HFFc6 (cell line): ENCODE measurements around the gene ZNF554. TPM values are rescaled to one million over a fixed set of nuclear protein-coding genes. Genes with fewer than 3 reads are reported as not detected.

Experiments
- DNase-seq: peaks from one replicate; pipeline ENCODE4 v3.0.0-alpha.2; 2018
- H3K27ac Mint-ChIP-seq: 2 replicates; pipeline ENCODE4 v1.8.0; 2020; ENCODE audit warnings: mild to moderate bottlenecking, mixed read lengths
- H3K27me3 Mint-ChIP-seq: 2 replicates; pipeline ENCODE4 v1.8.0; 2021; ENCODE audit warnings: mild to moderate bottlenecking, moderate library complexity, mixed read lengths; ENCODE audit not compliant: insufficient read depth
- H3K36me3 Mint-ChIP-seq: 2 replicates; pipeline ENCODE4 v1.8.0; 2021; ENCODE audit warnings: low read depth, mixed read lengths
- H3K4me1 Mint-ChIP-seq: 2 replicates; pipeline ENCODE4 v1.8.0; 2020; ENCODE audit warnings: low read depth, mixed read lengths
- H3K4me3 Mint-ChIP-seq: 2 replicates; pipeline ENCODE4 v1.8.0; 2020; ENCODE audit warnings: mild to moderate bottlenecking, moderate library complexity, mixed read lengths
- H3K9me3 Mint-ChIP-seq: 2 replicates; pipeline ENCODE4 v1.8.0; 2020; ENCODE audit warnings: mild to moderate bottlenecking, mixed read lengths
- CTCF ChIP-seq: fragments of 200-600 bp; sonication (generic); IDR thresholded peaks from 2 replicates; pipeline ENCODE4 v1.5.0; 2021; ENCODE audit warnings: antibody characterized with exemption, mild to moderate bottlenecking
- total RNA-seq, 6 experiments: library from RNA; stranded (reverse); fragmentation: NEBNext Ultra II Directional; extraction: Animal tissue kit (Norgen Biotek cat#: 25700); gene quantifications; 2 replicates in 1 of 6; 3 replicates in 5 of 6; pipeline ENCODE4 v1.2.3, GENCODE V29; 2021

ZNF554 gene
- total RNA-seq, 6 experiments from 2014 or later, result 1.6 to 2.4 (median 2.2) TPM

GRCh38 chr19:2848616-2849015 is 28.9 kb downstream of the ZNF554 start:
- Mint-ChIP-seq H3K9me3 (peaks cover 76% of the 10 kb centered on the region), H3K27me3 (no peaks in the 10 kb centered on the region), H3K36me3 (peaks cover 73% of the 10 kb centered on the region), H3K4me1 (no peaks in the 10 kb centered on the region), H3K27ac (no peak overlapping the region), H3K4me3 (no peak overlapping the region)
- no peak for DNase-seq
- TF ChIP-seq CTCF, result no peak

GRCh38 chr19:2850256-2850925 is 30.7 kb downstream of the ZNF554 start:
- TF ChIP-seq CTCF, result no peak
- no peak for DNase-seq
- H3K4me1 Mint-ChIP-seq, result no peaks in the 10 kb centered on the region
- peaks cover 87% of the 10 kb centered on the region for H3K9me3 Mint-ChIP-seq
- H3K27ac Mint-ChIP-seq, result no peak overlapping the region
- H3K36me3 Mint-ChIP-seq, result peaks cover 79% of the 10 kb centered on the region
- no peaks in the 10 kb centered on the region for H3K27me3 Mint-ChIP-seq
- no peak overlapping the region for H3K4me3 Mint-ChIP-seq

GRCh38 chr19:2852598-2852997 is 32.9 kb downstream of the ZNF554 start:
- Mint-ChIP-seq H3K4me1 (no peaks in the 10 kb centered on the region), H3K27me3 (no peaks in the 10 kb centered on the region), H3K9me3 (peaks cover 91% of the 10 kb centered on the region), H3K27ac (no peak overlapping the region), H3K36me3 (peaks cover 69% of the 10 kb centered on the region), H3K4me3 (no peak overlapping the region)
- TF ChIP-seq CTCF, result no peak
- DNase-seq, result no peak

GRCh38 chr19:2853015-2853606 is 33.4 kb downstream of the ZNF554 start:
- Mint-ChIP-seq H3K9me3 (peaks cover 94% of the 10 kb centered on the region), H3K4me3 (no peak overlapping the region), H3K27me3 (no peaks in the 10 kb centered on the region), H3K4me1 (no peaks in the 10 kb centered on the region), H3K36me3 (peaks cover 72% of the 10 kb centered on the region), H3K27ac (no peak overlapping the region)
- no peak for DNase-seq
- no peak for TF ChIP-seq CTCF

- H3K27me3 Mint-ChIP-seq, result no peaks in the 10 kb centered on the region
- peaks cover 94% of the 10 kb centered on the region for H3K9me3 Mint-ChIP-seq
- DNase-seq, result no peak
- H3K36me3 Mint-ChIP-seq, result peaks cover 74% of the 10 kb centered on the region
- H3K4me3 Mint-ChIP-seq, result no peak overlapping the region
- H3K27ac Mint-ChIP-seq, result no peak overlapping the region
- H3K4me1 Mint-ChIP-seq, result no peaks in the 10 kb centered on the region
- TF ChIP-seq CTCF, result no peak
Observed at GRCh38 chr19:2854849-2855248, 35.2 kb downstream of the ZNF554 start.
